OCI-LY3 (cell line): ENCODE measurements around the gene RNF157.

Experiments used
- EZH2phosphoT487 ChIP-seq: fragments of 200-600 bp; shearing (Covaris generic); IDR thresholded peaks from 2 replicates; pipeline ENCODE4 v1.6.1; 2018; ENCODE audit warnings: antibody characterized with exemption, mixed run types, low read depth
- TF ChIP-seq, protein P1 (sequence below): fragments of 200-600, 300-600 bp; sonication (generic); IDR thresholded peaks from 2 replicates; pipeline ENCODE4 v1.5.1; 2014; ENCODE audit warnings: antibody characterized with exemption, low read length, low read depth

DNA sequence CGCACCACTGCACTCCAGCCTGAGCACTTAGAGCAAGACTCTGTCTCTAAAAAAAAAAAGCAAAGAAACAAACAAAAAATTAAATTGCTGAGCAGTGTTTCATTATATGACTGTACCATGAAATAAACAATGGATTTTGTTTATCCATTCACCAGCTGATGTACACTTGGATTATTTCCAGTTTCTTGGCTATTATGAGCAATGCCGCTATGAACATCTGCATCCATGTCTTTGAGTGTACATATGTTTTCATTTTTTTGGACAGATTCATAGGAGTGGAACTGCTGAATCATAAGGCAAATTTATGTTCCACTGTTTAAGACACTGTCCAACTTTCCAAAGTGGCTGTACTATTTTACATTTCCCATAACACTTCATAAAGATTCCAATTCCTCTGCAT is 8.0 kb downstream of the RNF157 start:
- TF ChIP-seq EZH2phosphoT487: no peak
- TF ChIP-seq, protein P1, sequence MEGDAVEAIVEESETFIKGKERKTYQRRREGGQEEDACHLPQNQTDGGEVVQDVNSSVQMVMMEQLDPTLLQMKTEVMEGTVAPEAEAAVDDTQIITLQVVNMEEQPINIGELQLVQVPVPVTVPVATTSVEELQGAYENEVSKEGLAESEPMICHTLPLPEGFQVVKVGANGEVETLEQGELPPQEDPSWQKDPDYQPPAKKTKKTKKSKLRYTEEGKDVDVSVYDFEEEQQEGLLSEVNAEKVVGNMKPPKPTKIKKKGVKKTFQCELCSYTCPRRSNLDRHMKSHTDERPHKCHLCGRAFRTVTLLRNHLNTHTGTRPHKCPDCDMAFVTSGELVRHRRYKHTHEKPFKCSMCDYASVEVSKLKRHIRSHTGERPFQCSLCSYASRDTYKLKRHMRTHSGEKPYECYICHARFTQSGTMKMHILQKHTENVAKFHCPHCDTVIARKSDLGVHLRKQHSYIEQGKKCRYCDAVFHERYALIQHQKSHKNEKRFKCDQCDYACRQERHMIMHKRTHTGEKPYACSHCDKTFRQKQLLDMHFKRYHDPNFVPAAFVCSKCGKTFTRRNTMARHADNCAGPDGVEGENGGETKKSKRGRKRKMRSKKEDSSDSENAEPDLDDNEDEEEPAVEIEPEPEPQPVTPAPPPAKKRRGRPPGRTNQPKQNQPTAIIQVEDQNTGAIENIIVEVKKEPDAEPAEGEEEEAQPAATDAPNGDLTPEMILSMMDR: no peak
